ENCODE results near the gene EXOC5.

DNA sequence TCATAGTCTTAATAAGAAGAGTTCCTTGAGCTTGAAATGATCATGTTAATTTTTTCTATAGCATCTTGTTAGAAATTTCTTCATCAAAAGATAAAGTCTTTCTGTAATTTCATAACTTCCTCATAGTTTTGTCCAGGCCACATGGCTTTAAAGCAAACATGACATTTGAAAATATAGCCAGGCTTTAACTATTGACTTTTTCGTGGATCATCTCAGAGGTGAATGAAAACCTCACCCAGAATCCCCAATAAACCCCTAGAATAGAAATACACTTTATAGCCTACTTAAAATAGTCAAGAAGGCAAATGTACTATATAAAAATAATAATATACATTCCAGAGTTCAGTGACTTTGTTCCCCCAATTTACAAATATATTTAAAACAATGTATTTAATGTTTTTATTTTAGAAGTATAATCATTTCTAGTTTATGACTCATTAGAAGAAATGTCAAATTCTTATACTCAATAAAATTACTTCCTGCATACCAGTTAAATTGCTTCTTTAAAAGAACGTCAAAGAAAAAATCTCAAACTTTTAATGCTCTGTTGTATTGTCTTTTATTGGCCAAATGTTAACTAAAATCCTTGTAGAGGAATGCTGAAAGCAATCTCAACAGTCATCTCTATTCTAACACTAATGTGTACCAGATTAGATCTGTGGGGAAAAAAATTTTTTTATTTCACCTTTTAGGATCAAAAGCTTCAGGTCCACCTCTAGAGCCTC is 21.6 kb downstream of the EXOC5 start:
- no peak for TF ChIP-seq CTCF (IDR thresholded peaks at IDR 0.05)
- TF ChIP-seq POLR2A (IDR thresholded peaks at IDR 0.05): no peak
